HCT116 (cell line): Measurements from ENCODE around the gene ADGRD1. TPM values are rescaled to one million over a fixed set of nuclear protein-coding genes. Genes with fewer than 3 reads are reported as not detected.

Experiments
- ATAC-seq: fragments of 200-7000 bp; cut with Tn5 transposase; 2 replicates; pipeline ENCODE4 v1.9.1; 2020; ENCODE audit warnings: mild to moderate bottlenecking, moderate library complexity
- BruUV-seq: library from RNA; stranded (reverse); fragments of 400-500 nt; replicated peaks from 2 replicates; lab custom pipeline; 2021; lab: Mats Ljungman, UMichigan
- CTCF ChIA-PET: fragments of 300-600 bp; sonication (Branson Sonifier 250); formaldehyde crosslinking; loops from one replicate; lab custom pipeline; 2021; ENCODE audit warnings: antibody characterized with exemption; lab: Charles Lee
- POLR2A ChIA-PET: fragments of 300-600, 350-600 bp; sonication (Branson Sonifier 250); formaldehyde crosslinking; loops from one replicate; lab custom pipeline; 2021; ENCODE audit warnings: antibody characterized with exemption; lab: Charles Lee
- RAD21 ChIA-PET, 2 experiments: fragments of 300-600 bp; sonication (Branson Sonifier 250); formaldehyde crosslinking; loops; one replicate each; lab custom pipeline; 2023; ENCODE audit warnings: low total read pairs in 2 of 2; ENCODE audit not compliant: uncharacterized antibody in 2 of 2, unreplicated experiment in 2 of 2, low non-redundant PET in 1 of 2; lab: Charles Lee
- DNase-seq: peaks from one replicate; pipeline ENCODE4 v3.0.0-alpha.2; 2010; ENCODE audit warnings: low read depth, low spot score
- H2AFZ ChIP-seq: fragments of 200-600 bp; shearing (Covaris generic), sonication (generic); 2 replicates; pipeline ENCODE4 v1.6.1; 2017; ENCODE audit warnings: low read depth, mixed run types, mixed read lengths, antibody characterized with exemption, low read length; ENCODE audit not compliant: poor library complexity, severe bottlenecking
- H3K27ac ChIP-seq: 2 replicates; pipeline ENCODE4 v1.5.1; 2012; ENCODE audit warnings: low read depth, low read length
- H3K27me3 ChIP-seq: fragments of 200-600 bp; sonication (generic); 2 replicates; pipeline ENCODE4 v1.6.1; 2016; ENCODE audit warnings: mixed run types, low read length, mixed read lengths; ENCODE audit not compliant: insufficient read depth
- H3K36me3 ChIP-seq, 2 experiments: fragments of 200-500 bp in 1 of 2; fragments of 200-600 bp in 1 of 2; sonication (Bioruptor generic) in 1 of 2; sonication (generic) in 1 of 2; 2 replicates each; pipeline versions ENCODE4 v1.5.1 to v1.6.1; 2014 to 2016; ENCODE audit warnings: low read length in 2 of 2, inconsistent platforms in 1 of 2, mixed read lengths in 1 of 2, mixed run types in 1 of 2; ENCODE audit not compliant: insufficient read depth in 2 of 2, control insufficient read depth in 1 of 2
- H3K4me1 ChIP-seq, 2 experiments: fragments of 200-600 bp in 1 of 2; sonication (generic) in 1 of 2; 2 replicates each; pipeline versions ENCODE4 v1.5.1 to v1.6.1; 2012 to 2017; ENCODE audit warnings: low read length in 2 of 2, inconsistent platforms in 1 of 2, mild to moderate bottlenecking in 1 of 2, mixed read lengths in 1 of 2, mixed run types in 1 of 2, moderate library complexity in 1 of 2; ENCODE audit not compliant: insufficient read depth in 2 of 2, control insufficient read depth in 1 of 2
- H3K4me2 ChIP-seq: fragments of 200-600 bp; sonication (generic); 2 replicates; pipeline ENCODE4 v1.6.1; 2017; ENCODE audit warnings: mixed run types, low read length, mixed read lengths
- H3K4me3 ChIP-seq, 2 experiments: fragments of 200-600 bp in 1 of 2; sonication (generic) in 1 of 2; replicated peaks in 1 of 2; 2 replicates each; pipeline ENCODE4 v1.5.1; 2011 to 2016; ENCODE audit warnings: low read length in 2 of 2, control low read depth in 1 of 2, low read depth in 1 of 2, mild to moderate bottlenecking in 1 of 2, mixed read lengths in 1 of 2, mixed run types in 1 of 2
- H3K79me2 ChIP-seq: fragments of 200-600 bp; sonication (generic); 2 replicates; pipeline ENCODE4 v1.6.1; 2017; ENCODE audit warnings: mild to moderate bottlenecking, mixed run types, low read length, moderate library complexity, mixed read lengths; ENCODE audit not compliant: insufficient read depth
- H3K9ac ChIP-seq: fragments of 200-600 bp; sonication (generic); 2 replicates; pipeline ENCODE4 v1.6.1; 2016; ENCODE audit warnings: low read length, mixed read lengths
- H3K9me2 ChIP-seq: fragments of 200-600 bp; sonication (generic), shearing (Covaris generic); 2 replicates; pipeline ENCODE4 v1.6.1; 2017; ENCODE audit warnings: mixed run types, mild to moderate bottlenecking, moderate library complexity; ENCODE audit not compliant: insufficient read depth
- H3K9me3 ChIP-seq, 2 experiments: fragments of 200-500 bp in 1 of 2; fragments of 200-600 bp in 1 of 2; sonication (Bioruptor generic) in 1 of 2; sonication (generic) in 1 of 2; 2 replicates each; pipeline ENCODE4 v1.6.1; 2014 to 2017; ENCODE audit warnings: low read length in 2 of 2, mixed read lengths in 2 of 2, inconsistent platforms in 1 of 2, low read depth in 1 of 2, mild to moderate bottlenecking in 1 of 2, mixed run types in 1 of 2, moderate library complexity in 1 of 2; ENCODE audit not compliant: control insufficient read depth in 1 of 2, insufficient read depth in 1 of 2
- H4K20me1 ChIP-seq: fragments of 200-600 bp; sonication (generic), shearing (Covaris generic); 2 replicates; pipeline ENCODE4 v1.6.1; 2017; ENCODE audit warnings: mixed run types, mild to moderate bottlenecking, moderate library complexity; ENCODE audit not compliant: insufficient read depth
- CBX3 ChIP-seq: IDR thresholded peaks from 2 replicates; pipeline ENCODE4 v1.6.1; 2012; ENCODE audit warnings: low read depth
- CEBPB ChIP-seq: IDR thresholded peaks from 2 replicates; pipeline ENCODE4 v1.6.1; 2012; ENCODE audit warnings: low read depth
- FOSL1 ChIP-seq: IDR thresholded peaks from 2 replicates; pipeline ENCODE4 v1.6.1; 2012; ENCODE audit warnings: low read depth
- JUND ChIP-seq: IDR thresholded peaks from 2 replicates; pipeline ENCODE4 v1.6.1; 2012
- POLR2AphosphoS5 ChIP-seq: IDR thresholded peaks from 2 replicates; pipeline ENCODE4 v1.6.1; 2011; ENCODE audit warnings: mild to moderate bottlenecking, low read depth, low read length, moderate library complexity
- RAD21 ChIP-seq: IDR thresholded peaks from 2 replicates; pipeline ENCODE4 v1.6.1; 2012; ENCODE audit warnings: low read depth, mild to moderate bottlenecking
- SP1 ChIP-seq: IDR thresholded peaks from 2 replicates; pipeline ENCODE4 v1.6.1; 2012; ENCODE audit warnings: low read depth
- SRF ChIP-seq: IDR thresholded peaks from 2 replicates; pipeline ENCODE4 v1.6.1; 2012; ENCODE audit warnings: low read depth
- TCF7L2 ChIP-seq: IDR thresholded peaks from 2 replicates; pipeline ENCODE4 v1.7.0; 2011; ENCODE audit warnings: borderline replicate concordance, inconsistent platforms; ENCODE audit not compliant: insufficient read depth, insufficient read length; ENCODE audit errors: extremely low read depth
- ZBTB33 ChIP-seq: IDR thresholded peaks from 2 replicates; pipeline ENCODE4 v1.6.1; 2011; ENCODE audit warnings: mild to moderate bottlenecking, low read length, moderate library complexity; ENCODE audit not compliant: insufficient replicate concordance; ENCODE audit errors: extremely low read depth
- intact Hi-C: fragments of 100-400 bp; cut with micrococcal nuclease; formaldehyde crosslinking; loops from 2 replicates; pipeline ENCODE4 v1.10.0; 2022
- total RNA-seq: library from RNA; stranded (reverse); gene quantifications from one replicate; pipeline ENCODE4 v1.2.1, GENCODE V29; 2021; ENCODE audit not compliant: unreplicated experiment

ADGRD1 gene
- total RNA-seq, 1 experiment from 2014 or later: 0.44 TPM

DNA sequence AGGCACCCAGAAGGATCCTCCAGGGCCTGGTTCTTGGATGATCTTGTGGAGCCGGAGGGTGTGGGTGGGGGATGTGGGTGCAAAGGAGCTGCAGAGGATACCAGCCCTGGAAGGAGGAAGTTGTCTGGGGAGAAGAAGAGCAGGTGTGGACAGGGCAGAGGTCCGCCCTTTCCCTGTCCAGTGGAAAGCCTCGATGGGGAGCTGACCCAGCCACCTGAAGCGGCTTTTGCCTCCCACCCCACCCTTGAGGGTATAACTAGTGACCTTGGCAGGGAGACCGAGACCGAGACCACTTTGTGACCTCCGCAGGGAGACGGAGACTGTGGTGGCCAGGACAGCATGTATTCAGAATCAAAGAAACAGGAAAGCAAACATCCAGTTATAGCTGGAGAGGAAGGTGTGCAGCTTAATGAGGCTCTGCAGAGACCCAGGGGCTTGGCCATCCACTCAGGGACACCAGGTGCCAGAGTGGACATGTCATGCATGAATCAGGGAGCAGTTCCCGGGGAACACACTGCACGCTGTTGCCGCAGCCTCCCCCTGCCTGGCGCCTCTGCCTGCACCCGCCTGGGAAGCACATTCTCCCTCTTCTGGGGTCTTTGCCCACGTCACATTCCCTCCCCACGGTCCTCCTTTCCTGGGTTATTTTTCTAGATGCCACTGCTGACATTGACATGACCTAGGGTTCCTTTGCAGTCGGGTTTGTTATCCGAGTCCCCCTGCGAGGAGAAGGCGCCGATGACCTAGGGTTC is 87.7 kb downstream of the ADGRD1 start:
- H2AFZ ChIP-seq: no peak overlapping the region
- H3K9me3 ChIP-seq: no peaks in the 10 kb centered on the region
- H3K27me3 ChIP-seq: no peaks in the 10 kb centered on the region
- H3K4me1 ChIP-seq: no peaks in the 10 kb centered on the region
- H3K27ac ChIP-seq: no peak overlapping the region
- H3K36me3 ChIP-seq: no peaks in the 10 kb centered on the region
- H3K4me2 ChIP-seq: no peak overlapping the region
- intact Hi-C loops: no loop called here
- ChIA-PET CTCF (no interaction called here), RAD21 (no interaction called here), POLR2A (no interaction called here)
- H4K20me1 ChIP-seq: no peaks in the 10 kb centered on the region
- H3K4me3 ChIP-seq: no peak overlapping the region
- DNase-seq (no peak), ATAC-seq (0 out of 2 replicates have a peak, but pooled peaks have one; percentile 25)
- no peaks in the 10 kb centered on the region for H3K79me2 ChIP-seq
- no peak overlapping the region for H3K9ac ChIP-seq
- BruUV-seq: no TSS peak
- no peaks in the 10 kb centered on the region for H3K9me2 ChIP-seq
- TF ChIP-seq RAD21 (no peak), TCF7L2 (no peak), FOSL1 (no peak)

DNA sequence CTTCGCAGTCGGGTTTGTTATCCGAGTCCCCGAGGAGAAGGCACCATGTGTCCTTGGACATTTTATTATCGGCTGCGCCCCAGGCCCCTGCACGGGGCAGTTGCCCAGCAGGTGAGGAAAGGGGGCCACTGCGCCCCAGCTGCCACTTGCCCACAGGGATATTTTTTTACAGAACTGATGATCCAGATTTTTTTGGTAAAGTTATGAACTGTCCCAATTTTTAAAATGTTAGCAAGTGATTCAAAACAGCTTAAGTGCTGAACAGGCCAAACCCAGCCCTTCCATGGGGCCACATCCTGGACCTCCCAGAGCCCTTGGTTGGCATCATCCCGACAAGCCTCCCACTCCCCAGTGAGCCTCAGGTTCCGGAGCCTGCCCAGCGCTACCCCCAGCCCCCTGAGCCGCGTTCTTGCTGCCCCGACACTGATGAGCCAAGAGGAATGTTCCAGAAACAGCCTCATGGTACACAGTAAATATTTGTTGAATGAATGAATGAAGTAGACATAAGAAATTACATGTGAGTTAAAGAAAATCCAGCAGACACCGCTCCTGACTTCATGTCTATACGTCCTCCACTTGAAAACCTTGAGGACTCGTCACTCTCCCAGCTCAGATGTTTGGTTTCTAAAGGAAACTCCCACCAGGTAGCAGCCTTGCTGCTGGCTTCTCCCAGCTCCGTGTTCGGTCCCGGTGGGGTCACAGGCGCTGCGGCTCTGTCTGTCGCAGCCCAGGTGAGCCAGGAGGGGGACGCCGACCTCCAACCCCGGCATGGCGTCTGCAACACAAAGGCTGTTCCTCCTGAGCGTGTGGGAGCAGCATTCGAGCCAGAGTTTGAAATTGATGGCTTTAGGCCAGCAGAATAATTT is 88.5 kb downstream of the ADGRD1 start:
- no peaks in the 10 kb centered on the region for H3K27me3 ChIP-seq
- TF ChIP-seq SP1 (no peak), TCF7L2 (no peak), JUND (no peak), ZBTB33 (no peak), SRF (no peak), POLR2AphosphoS5 (no peak), CBX3 (no peak), CEBPB (no peak)

More for the DNA sequence above, 88.5 kb downstream of the ADGRD1 start:
- Histone ChIP-seq H3K9me3 (no peaks in the 10 kb centered on the region), H3K4me3 (no peak overlapping the region), H3K27ac (no peak overlapping the region), H3K9ac (no peak overlapping the region), H3K36me3 (no peaks in the 10 kb centered on the region), H3K4me1 (no peaks in the 10 kb centered on the region), H3K4me2 (no peak overlapping the region), H2AFZ (no peak overlapping the region), H4K20me1 (no peaks in the 10 kb centered on the region), H3K79me2 (no peaks in the 10 kb centered on the region), H3K9me2 (no peaks in the 10 kb centered on the region)
- RAD21 ChIA-PET: no interaction called here
- ATAC-seq: no peak
- CTCF ChIA-PET: no interaction called here
- intact Hi-C loops: no loop called here
- no TSS peak for BruUV-seq
- DNase-seq: no peak
- POLR2A ChIA-PET: no interaction called here
